Endodermal cell (in vitro differentiated cells): Measurements from ENCODE around the gene ZNF629. TPM values are rescaled to one million over a fixed set of nuclear protein-coding genes. Genes with fewer than 3 reads are reported as not detected.

ENCODE experiments used
- DNase-seq: peaks from one replicate; pipeline ENCODE4 v3.0.0-alpha.2; 2017
- H3K27ac ChIP-seq: 2 replicates; pipeline ENCODE4 v1.5.1; 2013; ENCODE audit warnings: mild to moderate bottlenecking, low read depth, low read length, moderate library complexity
- H3K27me3 ChIP-seq: 2 replicates; pipeline ENCODE4 v1.6.1; 2013; ENCODE audit warnings: mild to moderate bottlenecking, low read length, moderate library complexity; ENCODE audit not compliant: insufficient read depth, control insufficient read depth, poor library complexity, severe bottlenecking
- H3K36me3 ChIP-seq: 2 replicates; pipeline ENCODE4 v1.7.0; 2013; ENCODE audit warnings: mild to moderate bottlenecking, low read length, moderate library complexity; ENCODE audit not compliant: control insufficient read depth, insufficient read depth
- H3K4me1 ChIP-seq: one replicate; pipeline ENCODE4 v1.7.0; 2013; ENCODE audit warnings: low read length; ENCODE audit not compliant: control insufficient read depth, insufficient read depth
- H3K4me3 ChIP-seq: 2 replicates; pipeline ENCODE4 v1.5.1; 2013; ENCODE audit warnings: mild to moderate bottlenecking, low read length, moderate library complexity
- H3K9ac ChIP-seq: 2 replicates; pipeline ENCODE4 v1.6.1; 2013; ENCODE audit warnings: mild to moderate bottlenecking, low read length, moderate library complexity; ENCODE audit not compliant: poor library complexity, severe bottlenecking; ENCODE audit errors: extremely low read depth
- H3K9me3 ChIP-seq: 2 replicates; pipeline ENCODE4 v1.6.1; 2013; ENCODE audit warnings: mild to moderate bottlenecking, low read length, moderate library complexity; ENCODE audit not compliant: control insufficient read depth
- H3K27ac Mint-ChIP-seq: 2 replicates; pipeline ENCODE4 v1.8.0; 2020; ENCODE audit warnings: mixed read lengths
- H3K27me3 Mint-ChIP-seq: 2 replicates; pipeline ENCODE4 v1.8.0; 2021; ENCODE audit warnings: mild to moderate bottlenecking, mixed read lengths; ENCODE audit not compliant: insufficient read depth
- H3K36me3 Mint-ChIP-seq: 2 replicates; pipeline ENCODE4 v1.8.0; 2020; ENCODE audit warnings: low read depth, mixed read lengths
- H3K4me1 Mint-ChIP-seq: 2 replicates; pipeline ENCODE4 v1.8.0; 2020; ENCODE audit warnings: mixed read lengths
- H3K4me3 Mint-ChIP-seq: 2 replicates; pipeline ENCODE4 v1.8.0; 2020; ENCODE audit warnings: mild to moderate bottlenecking, moderate library complexity, mixed read lengths
- H3K9me3 Mint-ChIP-seq: 2 replicates; pipeline ENCODE4 v1.8.0; 2020; ENCODE audit warnings: mild to moderate bottlenecking, mixed read lengths
- WGBS, 2 experiments: methylation state at CpG; one replicate each; pipeline versions ENCODE4 v1.1.5 to v1.1.7; 2013; ENCODE audit warnings: missing lambda C conversion rate in 2 of 2, mixed read lengths in 1 of 2; ENCODE audit not compliant: insufficient coverage in 1 of 2, insufficient read length in 1 of 2; 5-methylcytosine and 5-hydroxymethylcytosine counted together
- total RNA-seq, 2 donors: library from RNA; stranded (reverse); fragmentation: NEBNext Ultra II Directional in 1 of 2; extraction: Animal tissue kit (Norgen Biotek cat#: 25700) in 1 of 2; gene quantifications; 2 replicates in 1 of 2; 3 replicates in 1 of 2; pipeline ENCODE4 v1.2.1, GENCODE V29; 2021
- TF ChIP-seq, protein P1 (sequence below): fragments of 200-600 bp; sonication (generic); conservative IDR thresholded peaks from 2 replicates; pipeline ENCODE4 v1.5.0; 2021; ENCODE audit warnings: antibody characterized with exemption, mild to moderate bottlenecking

ZNF629 gene
- total RNA-seq, 2 donors from 2014 or later = 31.8 to 33.3 TPM

DNA sequence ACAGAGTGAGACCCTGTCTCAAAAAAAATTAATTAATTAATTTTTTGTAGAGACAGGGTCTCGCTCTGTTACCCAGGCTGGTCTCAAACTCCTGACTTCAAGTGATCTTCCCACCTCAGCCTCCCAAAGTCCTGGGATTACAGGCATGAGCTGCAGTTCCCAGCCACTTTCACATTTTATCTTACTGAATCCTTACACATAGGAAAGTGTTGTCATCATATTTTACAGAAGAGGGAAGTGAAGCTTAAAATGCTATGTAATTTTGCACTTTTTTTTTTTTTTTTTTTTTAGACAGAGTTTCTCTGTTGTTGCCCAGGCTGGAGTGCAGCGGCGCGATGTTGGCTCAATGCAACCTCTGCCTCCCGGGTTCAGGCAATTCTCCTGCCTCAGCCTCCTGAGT is 21.1 kb upstream of the ZNF629 start:
- Histone ChIP-seq H3K9ac (no peak overlapping the region), H3K27me3 (no peaks in the 10 kb centered on the region), H3K36me3 (no peaks in the 10 kb centered on the region), H3K4me3 (no peak overlapping the region), H3K27ac (no peak overlapping the region), H3K4me1 (peaks cover 2% of the 10 kb centered on the region), H3K9me3 (no peaks in the 10 kb centered on the region)
- peaks cover 45% of the 10 kb centered on the region for H3K27me3 Mint-ChIP-seq
- TF ChIP-seq, protein P1, sequence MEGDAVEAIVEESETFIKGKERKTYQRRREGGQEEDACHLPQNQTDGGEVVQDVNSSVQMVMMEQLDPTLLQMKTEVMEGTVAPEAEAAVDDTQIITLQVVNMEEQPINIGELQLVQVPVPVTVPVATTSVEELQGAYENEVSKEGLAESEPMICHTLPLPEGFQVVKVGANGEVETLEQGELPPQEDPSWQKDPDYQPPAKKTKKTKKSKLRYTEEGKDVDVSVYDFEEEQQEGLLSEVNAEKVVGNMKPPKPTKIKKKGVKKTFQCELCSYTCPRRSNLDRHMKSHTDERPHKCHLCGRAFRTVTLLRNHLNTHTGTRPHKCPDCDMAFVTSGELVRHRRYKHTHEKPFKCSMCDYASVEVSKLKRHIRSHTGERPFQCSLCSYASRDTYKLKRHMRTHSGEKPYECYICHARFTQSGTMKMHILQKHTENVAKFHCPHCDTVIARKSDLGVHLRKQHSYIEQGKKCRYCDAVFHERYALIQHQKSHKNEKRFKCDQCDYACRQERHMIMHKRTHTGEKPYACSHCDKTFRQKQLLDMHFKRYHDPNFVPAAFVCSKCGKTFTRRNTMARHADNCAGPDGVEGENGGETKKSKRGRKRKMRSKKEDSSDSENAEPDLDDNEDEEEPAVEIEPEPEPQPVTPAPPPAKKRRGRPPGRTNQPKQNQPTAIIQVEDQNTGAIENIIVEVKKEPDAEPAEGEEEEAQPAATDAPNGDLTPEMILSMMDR = no peak
- H3K27ac Mint-ChIP-seq = no peak overlapping the region
- 92 to 98% methylated on average over 4 to 5 of the region's 5 CpGs for WGBS, 2 experiments
- DNase-seq = no peak
- H3K4me3 Mint-ChIP-seq = no peak overlapping the region
- no peaks in the 10 kb centered on the region for H3K36me3 Mint-ChIP-seq
- H3K4me1 Mint-ChIP-seq = peaks cover 11% of the 10 kb centered on the region
- no peaks in the 10 kb centered on the region for H3K9me3 Mint-ChIP-seq

DNA sequence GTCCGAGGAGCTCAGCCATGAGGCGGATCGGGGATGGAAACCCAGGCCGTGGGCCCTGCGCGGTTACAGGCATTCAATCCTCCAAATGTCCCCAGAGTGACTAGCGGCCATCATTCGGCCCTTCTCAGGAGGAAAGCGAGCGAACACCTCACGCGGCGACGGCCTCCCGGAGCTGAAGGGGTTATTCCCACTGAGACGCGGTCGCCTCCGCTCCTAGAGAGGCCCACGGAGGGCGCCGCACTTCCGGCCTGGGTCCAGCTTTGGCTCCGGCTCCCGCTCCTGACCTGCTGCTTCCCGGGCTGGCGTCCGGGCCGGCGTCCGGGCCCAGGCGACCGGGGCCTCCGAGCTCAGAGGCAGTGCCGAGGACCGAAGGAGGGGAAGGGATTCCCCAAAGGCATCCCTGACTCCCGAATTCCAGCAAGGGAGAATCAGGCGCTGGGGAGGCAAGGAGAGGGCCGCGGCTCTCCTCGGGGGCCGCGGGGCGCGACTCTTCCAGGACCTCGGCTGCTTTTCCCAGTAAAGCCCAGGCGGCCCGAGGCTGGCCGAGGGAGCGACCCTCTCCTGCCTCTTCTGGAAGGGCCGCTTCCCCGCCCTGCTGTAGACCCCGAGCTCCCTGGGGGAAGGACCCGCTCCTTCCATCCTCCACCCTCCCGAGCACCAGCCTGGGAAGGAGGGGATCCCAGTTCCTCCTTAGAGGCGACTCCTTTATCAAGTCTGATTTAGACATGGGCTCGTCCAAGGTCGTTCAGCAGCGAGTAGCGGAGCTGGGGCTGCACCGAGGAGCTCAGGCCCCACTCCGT is 18.6 kb upstream of the ZNF629 start:
- DNase-seq = peak; percentile 91
- Histone ChIP-seq H3K4me1 (peaks cover 2% of the 10 kb centered on the region), H3K9ac (peak overlapping the region; percentile 69), H3K27ac (peak overlapping the region; percentile 72), H3K9me3 (no peaks in the 10 kb centered on the region), H3K4me3 (peak overlapping the region; percentile 92), H3K36me3 (no peaks in the 10 kb centered on the region), H3K27me3 (no peaks in the 10 kb centered on the region)
- WGBS, 2 experiments = 2 to 4% methylated on average over 23 to 62 of the region's 62 CpGs
- Mint-ChIP-seq H3K27me3 (peaks cover 45% of the 10 kb centered on the region), H3K9me3 (no peaks in the 10 kb centered on the region), H3K36me3 (no peaks in the 10 kb centered on the region), H3K27ac (peak overlapping the region; percentile 62), H3K4me3 (peak overlapping the region; percentile 66), H3K4me1 (peaks cover 11% of the 10 kb centered on the region)
- TF ChIP-seq, protein P1 = no peak

DNA sequence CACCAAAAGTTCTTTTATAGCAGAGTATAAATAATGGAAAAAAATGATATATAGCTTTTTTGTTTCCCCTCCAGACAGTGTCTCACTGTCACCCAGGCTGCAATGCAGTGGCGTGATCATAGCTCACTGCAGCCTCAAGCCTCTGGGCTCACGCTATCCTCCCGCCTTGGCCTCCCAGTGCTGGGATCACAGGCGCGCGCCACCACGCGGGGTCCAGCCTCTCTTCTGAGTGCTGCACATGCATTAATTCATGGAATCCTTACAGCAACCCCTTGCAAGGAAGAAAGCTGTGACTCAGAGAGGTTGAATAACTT is 18.0 kb upstream of the ZNF629 start:
- 73% methylated on average over 8 of the region's 8 CpGs; no CpG with 5 or more reads in 1 of the 2 experiments for WGBS, 2 experiments
- H3K9ac ChIP-seq = peak overlapping the region; percentile 69
- no peaks in the 10 kb centered on the region for H3K36me3 Mint-ChIP-seq
- peak overlapping the region; percentile 66 for H3K4me3 Mint-ChIP-seq
- no peaks in the 10 kb centered on the region for H3K9me3 Mint-ChIP-seq
- peaks cover 11% of the 10 kb centered on the region for H3K4me1 Mint-ChIP-seq
- H3K27ac ChIP-seq = no peak overlapping the region
- H3K4me3 ChIP-seq = peak overlapping the region; percentile 92
- TF ChIP-seq, protein P1 = no peak
- peaks cover 51% of the 10 kb centered on the region for H3K27me3 Mint-ChIP-seq
- peak overlapping the region; percentile 62 for H3K27ac Mint-ChIP-seq
- H3K4me1 ChIP-seq = peaks cover 2% of the 10 kb centered on the region
- H3K27me3 ChIP-seq = no peaks in the 10 kb centered on the region
- H3K36me3 ChIP-seq = no peaks in the 10 kb centered on the region
- DNase-seq = no peak
- H3K9me3 ChIP-seq = no peaks in the 10 kb centered on the region
